Measurements from ENCODE around the gene LIMCH1.

Gene LIMCH1

DNA sequence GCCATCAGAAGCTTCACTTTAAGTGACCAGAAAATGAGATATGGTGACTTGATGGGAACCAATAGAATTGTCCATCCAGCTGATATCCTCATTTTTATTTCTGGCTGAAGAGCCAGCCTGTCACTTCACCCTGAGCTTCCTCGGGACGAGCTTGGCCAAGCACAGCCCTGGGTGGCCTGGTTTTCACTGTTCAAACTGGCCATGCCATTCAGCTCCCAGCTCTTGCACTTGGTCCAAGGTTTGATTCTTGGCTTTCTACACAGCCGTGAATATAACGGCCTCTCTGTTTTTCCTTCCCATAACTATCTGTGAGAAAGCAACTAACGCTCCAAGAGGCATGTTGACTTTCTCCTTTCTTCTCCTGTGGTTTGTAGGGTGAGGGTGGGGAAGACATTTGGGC lies 71.9 kb downstream of the LIMCH1 start:
- H3K9ac ChIP-seq (ENCODE audit: low read length in 2 of 2): no peak overlapping the region

GRCh38 chr4:41610474-41610873 lies 72.5 kb downstream of the LIMCH1 start:
- Histone ChIP-seq H3K4me1 (ENCODE audit: control insufficient read depth, insufficient read depth, low read length) (peaks cover 10% of the 10 kb centered on the region), H3K27me3 (ENCODE audit: control insufficient read depth in 1 of 2, insufficient read depth in 2 of 2, low read length in 2 of 2) (no peaks in the 10 kb centered on the region), H3K9me3 (ENCODE audit: control insufficient read depth in 2 of 2, low read length in 2 of 2) (no peaks in the 10 kb centered on the region), H3K27ac (ENCODE audit: low read length) (no peak overlapping the region), H3K9ac (ENCODE audit: low read length in 2 of 2) (no peak overlapping the region), H3K4me3 (ENCODE audit: low read length in 2 of 2) (no peak overlapping the region), H3K36me3 (ENCODE audit: control insufficient read depth in 2 of 2, insufficient read depth in 2 of 2, low read length in 2 of 2) (no peaks in the 10 kb centered on the region)

More for the DNA sequence above, 71.9 kb downstream of the LIMCH1 start:
- Histone ChIP-seq H3K27me3 (ENCODE audit: control insufficient read depth in 1 of 2, insufficient read depth in 2 of 2, low read length in 2 of 2) (no peaks in the 10 kb centered on the region), H3K27ac (ENCODE audit: low read length) (no peak overlapping the region), H3K36me3 (ENCODE audit: control insufficient read depth in 2 of 2, insufficient read depth in 2 of 2, low read length in 2 of 2) (no peaks in the 10 kb centered on the region), H3K4me3 (ENCODE audit: low read length in 2 of 2) (no peak overlapping the region), H3K4me1 (ENCODE audit: control insufficient read depth, insufficient read depth, low read length) (peaks cover 10% of the 10 kb centered on the region), H3K9me3 (ENCODE audit: control insufficient read depth in 2 of 2, low read length in 2 of 2) (no peaks in the 10 kb centered on the region)

GRCh38 chr4:41611124-41611838 lies 73.3 kb downstream of the LIMCH1 start:
- Histone ChIP-seq H3K27me3 (ENCODE audit: control insufficient read depth in 1 of 2, insufficient read depth in 2 of 2, low read length in 2 of 2) (no peaks in the 10 kb centered on the region), H3K4me1 (ENCODE audit: control insufficient read depth, insufficient read depth, low read length) (peaks cover 10% of the 10 kb centered on the region), H3K36me3 (ENCODE audit: control insufficient read depth in 2 of 2, insufficient read depth in 2 of 2, low read length in 2 of 2) (no peaks in the 10 kb centered on the region), H3K4me3 (ENCODE audit: low read length in 2 of 2) (no peak overlapping the region), H3K9me3 (ENCODE audit: control insufficient read depth in 2 of 2, low read length in 2 of 2) (no peaks in the 10 kb centered on the region), H3K27ac (ENCODE audit: low read length) (no peak overlapping the region), H3K9ac (ENCODE audit: low read length in 2 of 2) (no peak overlapping the region)

- Histone ChIP-seq H3K9ac (ENCODE audit: low read length in 2 of 2) (peak overlapping the region in 1 of 2 donors; percentile 13), H3K36me3 (ENCODE audit: control insufficient read depth in 2 of 2, insufficient read depth in 2 of 2, low read length in 2 of 2) (no peaks in the 10 kb centered on the region), H3K27ac (ENCODE audit: low read length) (no peak overlapping the region), H3K9me3 (ENCODE audit: control insufficient read depth in 2 of 2, low read length in 2 of 2) (no peaks in the 10 kb centered on the region), H3K4me3 (ENCODE audit: low read length in 2 of 2) (peak overlapping the region; percentile 57 to 67), H3K4me1 (ENCODE audit: control insufficient read depth, insufficient read depth, low read length) (peaks cover 10% of the 10 kb centered on the region), H3K27me3 (ENCODE audit: control insufficient read depth in 1 of 2, insufficient read depth in 2 of 2, low read length in 2 of 2) (no peaks in the 10 kb centered on the region)
Observed at GRCh38 chr4:41611881-41612871, 74.2 kb downstream of the LIMCH1 start.

DNA sequence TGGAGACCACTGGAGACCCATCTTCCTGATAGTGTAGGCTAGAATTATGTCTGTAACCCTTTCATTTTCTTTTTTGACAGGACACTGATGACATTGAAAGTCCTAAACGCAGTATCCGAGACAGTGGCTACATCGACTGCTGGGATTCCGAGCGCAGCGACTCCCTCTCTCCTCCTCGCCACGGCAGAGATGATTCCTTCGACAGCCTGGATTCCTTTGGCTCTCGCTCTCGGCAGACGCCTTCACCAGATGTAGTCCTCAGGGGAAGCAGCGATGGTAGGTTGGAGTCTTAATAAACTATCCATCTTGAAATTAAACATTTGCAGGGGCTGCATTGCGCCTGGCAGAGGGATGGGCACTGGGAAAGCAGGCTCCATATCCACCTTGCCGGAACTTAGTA lies 75.4 kb downstream of the LIMCH1 start:
- Histone ChIP-seq H3K27me3 (ENCODE audit: control insufficient read depth in 1 of 2, insufficient read depth in 2 of 2, low read length in 2 of 2) (no peaks in the 10 kb centered on the region), H3K9me3 (ENCODE audit: control insufficient read depth in 2 of 2, low read length in 2 of 2) (no peaks in the 10 kb centered on the region), H3K4me3 (ENCODE audit: low read length in 2 of 2) (peak overlapping the region; percentile 57 to 67), H3K9ac (ENCODE audit: low read length in 2 of 2) (peak overlapping the region; percentile 2 to 6), H3K27ac (ENCODE audit: low read length) (no peak overlapping the region), H3K4me1 (ENCODE audit: control insufficient read depth, insufficient read depth, low read length) (peaks cover 10% of the 10 kb centered on the region), H3K36me3 (ENCODE audit: control insufficient read depth in 2 of 2, insufficient read depth in 2 of 2, low read length in 2 of 2) (no peaks in the 10 kb centered on the region)

- Histone ChIP-seq H3K9me3 (ENCODE audit: control insufficient read depth in 2 of 2, low read length in 2 of 2) (no peaks in the 10 kb centered on the region), H3K27ac (ENCODE audit: low read length) (no peak overlapping the region), H3K9ac (ENCODE audit: low read length in 2 of 2) (no peak overlapping the region), H3K36me3 (ENCODE audit: control insufficient read depth in 2 of 2, insufficient read depth in 2 of 2, low read length in 2 of 2) (no peaks in the 10 kb centered on the region), H3K4me1 (ENCODE audit: control insufficient read depth, insufficient read depth, low read length) (peaks cover 10% of the 10 kb centered on the region), H3K27me3 (ENCODE audit: control insufficient read depth in 1 of 2, insufficient read depth in 2 of 2, low read length in 2 of 2) (no peaks in the 10 kb centered on the region), H3K4me3 (ENCODE audit: low read length in 2 of 2) (peak overlapping the region; percentile 57 to 67)
Observed at GRCh38 chr4:41613821-41614220, 75.9 kb downstream of the LIMCH1 start.

- Histone ChIP-seq H3K9ac (ENCODE audit: low read length in 2 of 2) (no peak overlapping the region), H3K36me3 (ENCODE audit: control insufficient read depth in 2 of 2, insufficient read depth in 2 of 2, low read length in 2 of 2) (peaks cover under 1 to 2% of the 10 kb centered on the region in 2 donors), H3K4me3 (ENCODE audit: low read length in 2 of 2) (no peak overlapping the region), H3K9me3 (ENCODE audit: control insufficient read depth in 2 of 2, low read length in 2 of 2) (no peaks in the 10 kb centered on the region), H3K27ac (ENCODE audit: low read length) (no peak overlapping the region), H3K4me1 (ENCODE audit: control insufficient read depth, insufficient read depth, low read length) (peaks cover 10% of the 10 kb centered on the region), H3K27me3 (ENCODE audit: control insufficient read depth in 1 of 2, insufficient read depth in 2 of 2, low read length in 2 of 2) (no peaks in the 10 kb centered on the region)
Observed at GRCh38 chr4:41614519-41614918, 76.6 kb downstream of the LIMCH1 start.

DNA sequence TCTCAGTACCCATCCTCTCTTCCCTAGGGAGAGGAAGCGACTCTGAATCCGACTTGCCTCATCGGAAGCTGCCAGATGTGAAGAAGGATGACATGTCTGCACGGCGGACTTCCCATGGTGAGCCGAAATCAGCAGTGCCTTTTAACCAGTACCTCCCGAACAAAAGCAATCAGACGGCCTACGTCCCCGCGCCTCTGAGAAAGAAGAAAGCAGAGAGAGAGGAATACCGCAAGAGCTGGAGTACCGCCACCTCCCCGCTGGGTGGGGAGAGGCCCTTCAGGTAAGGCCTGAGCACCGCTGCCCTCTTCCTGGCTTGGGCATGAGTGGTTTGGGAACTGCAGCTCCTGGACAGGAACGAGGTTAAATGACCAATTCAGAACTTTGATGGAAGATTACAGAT lies 81.2 kb downstream of the LIMCH1 start:
- H3K4me1 ChIP-seq (ENCODE audit: control insufficient read depth, insufficient read depth, low read length): no peaks in the 10 kb centered on the region
- H3K27ac ChIP-seq (ENCODE audit: low read length): no peak overlapping the region
- H3K9ac ChIP-seq (ENCODE audit: low read length in 2 of 2): no peak overlapping the region
- H3K9me3 ChIP-seq (ENCODE audit: control insufficient read depth in 2 of 2, low read length in 2 of 2): no peaks in the 10 kb centered on the region
- no peaks in the 10 kb centered on the region for H3K27me3 ChIP-seq (ENCODE audit: control insufficient read depth in 1 of 2, insufficient read depth in 2 of 2, low read length in 2 of 2)
- H3K4me3 ChIP-seq (ENCODE audit: low read length in 2 of 2): no peak overlapping the region
- peaks cover 2 to 3% of the 10 kb centered on the region in 2 donors for H3K36me3 ChIP-seq (ENCODE audit: control insufficient read depth in 2 of 2, insufficient read depth in 2 of 2, low read length in 2 of 2)

GRCh38 chr4:41620594-41621256 lies 82.8 kb downstream of the LIMCH1 start:
- H3K27ac ChIP-seq (ENCODE audit: low read length): no peak overlapping the region
- H3K4me1 ChIP-seq (ENCODE audit: control insufficient read depth, insufficient read depth, low read length): no peaks in the 10 kb centered on the region
- no peak overlapping the region for H3K9ac ChIP-seq (ENCODE audit: low read length in 2 of 2)
- H3K27me3 ChIP-seq (ENCODE audit: control insufficient read depth in 1 of 2, insufficient read depth in 2 of 2, low read length in 2 of 2): no peaks in the 10 kb centered on the region
- H3K4me3 ChIP-seq (ENCODE audit: low read length in 2 of 2): no peak overlapping the region
- H3K36me3 ChIP-seq (ENCODE audit: control insufficient read depth in 2 of 2, insufficient read depth in 2 of 2, low read length in 2 of 2): peaks cover 2 to 3% of the 10 kb centered on the region in 2 donors
- no peaks in the 10 kb centered on the region for H3K9me3 ChIP-seq (ENCODE audit: control insufficient read depth in 2 of 2, low read length in 2 of 2)

DNA sequence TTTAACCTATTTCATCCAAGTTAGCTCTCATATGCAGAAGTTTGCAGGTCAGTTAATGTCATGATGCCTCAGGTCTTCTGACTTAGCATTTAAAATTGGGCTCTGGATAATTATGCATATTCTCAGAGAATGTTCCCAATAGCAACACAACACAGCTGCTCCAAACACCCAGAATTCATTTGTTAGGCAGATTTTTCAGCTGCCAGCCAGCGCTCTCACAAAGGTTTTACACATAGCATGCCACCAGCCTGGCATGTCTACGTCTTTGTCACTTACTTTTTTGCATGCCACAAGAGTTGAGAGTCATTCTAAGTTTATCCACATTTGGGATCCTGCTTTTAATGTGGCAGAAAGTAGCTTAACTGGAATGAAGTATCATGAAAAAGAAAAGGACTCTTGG lies 84.8 kb downstream of the LIMCH1 start:
- Histone ChIP-seq H3K4me3 (ENCODE audit: low read length in 2 of 2) (no peak overlapping the region), H3K36me3 (ENCODE audit: control insufficient read depth in 2 of 2, insufficient read depth in 2 of 2, low read length in 2 of 2) (peaks cover 2 to 3% of the 10 kb centered on the region in 2 donors), H3K27me3 (ENCODE audit: control insufficient read depth in 1 of 2, insufficient read depth in 2 of 2, low read length in 2 of 2) (no peaks in the 10 kb centered on the region), H3K4me1 (ENCODE audit: control insufficient read depth, insufficient read depth, low read length) (no peaks in the 10 kb centered on the region), H3K9me3 (ENCODE audit: control insufficient read depth in 2 of 2, low read length in 2 of 2) (no peaks in the 10 kb centered on the region), H3K9ac (ENCODE audit: low read length in 2 of 2) (no peak overlapping the region), H3K27ac (ENCODE audit: low read length) (no peak overlapping the region)

Measured in stomach smooth muscle (tissue), 2 donors.